IPS-15b (cell line): ENCODE data around the gene RIN1.
A peak's percentile ranks its signal among the peaks of the same experiment; 100 is the strongest.

Experiments used
- H3K27me3 ChIP-seq: one replicate; pipeline ENCODE4 v1.6.1; 2013; ENCODE audit warnings: low read length; ENCODE audit not compliant: control insufficient read depth, insufficient read depth
- H3K36me3 ChIP-seq: one replicate; pipeline ENCODE4 v1.6.1; 2013; ENCODE audit warnings: low read length; ENCODE audit not compliant: control insufficient read depth, insufficient read depth
- H3K4me1 ChIP-seq: one replicate; pipeline ENCODE4 v1.6.1; 2013; ENCODE audit warnings: mild to moderate bottlenecking, low read length; ENCODE audit not compliant: control insufficient read depth, insufficient read depth
- H3K4me3 ChIP-seq: one replicate; pipeline ENCODE4 v1.5.1; 2013; ENCODE audit warnings: low read depth, low read length
- H3K9ac ChIP-seq: one replicate; pipeline ENCODE4 v1.6.1; 2013; ENCODE audit warnings: low read depth, mild to moderate bottlenecking, low read length
- H3K9me3 ChIP-seq: one replicate; pipeline ENCODE4 v1.6.1; 2013; ENCODE audit warnings: mild to moderate bottlenecking, low read length; ENCODE audit not compliant: control insufficient read depth, insufficient read depth

The RIN1 gene

DNA sequence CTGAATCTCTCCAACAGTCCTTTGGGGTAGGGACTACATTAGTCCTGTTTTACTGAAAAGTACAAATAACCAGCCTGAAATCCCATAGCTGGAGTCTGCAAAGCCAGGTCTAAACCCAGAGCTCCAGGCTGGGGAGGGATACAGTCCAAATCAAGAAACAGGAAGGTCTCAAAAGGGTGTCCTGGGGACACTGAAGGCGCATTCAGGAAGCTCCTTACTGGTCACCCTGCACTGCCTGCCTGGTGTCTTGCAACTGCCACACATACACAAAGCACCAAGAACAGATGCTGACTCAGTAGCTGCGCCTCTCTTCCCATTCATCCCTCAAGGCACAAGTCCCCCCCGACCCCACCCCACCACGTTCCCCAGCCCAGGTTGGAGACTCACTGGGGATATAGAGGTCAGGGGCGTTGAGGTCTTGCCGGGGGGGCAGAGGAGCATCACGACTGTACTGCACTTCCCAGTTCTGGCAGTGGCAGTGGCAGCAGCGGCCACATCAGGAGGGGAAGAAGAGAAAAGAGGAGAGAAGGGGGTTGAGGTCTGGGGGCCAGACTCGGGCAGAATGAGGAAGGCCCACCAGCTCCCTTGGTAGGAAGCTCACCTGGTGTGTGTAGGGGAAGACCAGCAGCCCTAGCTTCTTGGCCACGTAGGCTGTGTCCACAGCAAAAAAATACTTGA, 48.9 kb downstream of the RIN1 start:
- Histone ChIP-seq H3K4me1 (peaks cover 3% of the 10 kb centered on the region), H3K27me3 (peaks cover 14% of the 10 kb centered on the region), H3K4me3 (peak overlapping the region; percentile 94), H3K9me3 (no peaks in the 10 kb centered on the region), H3K36me3 (peaks cover 18% of the 10 kb centered on the region), H3K9ac (no peak overlapping the region)

DNA sequence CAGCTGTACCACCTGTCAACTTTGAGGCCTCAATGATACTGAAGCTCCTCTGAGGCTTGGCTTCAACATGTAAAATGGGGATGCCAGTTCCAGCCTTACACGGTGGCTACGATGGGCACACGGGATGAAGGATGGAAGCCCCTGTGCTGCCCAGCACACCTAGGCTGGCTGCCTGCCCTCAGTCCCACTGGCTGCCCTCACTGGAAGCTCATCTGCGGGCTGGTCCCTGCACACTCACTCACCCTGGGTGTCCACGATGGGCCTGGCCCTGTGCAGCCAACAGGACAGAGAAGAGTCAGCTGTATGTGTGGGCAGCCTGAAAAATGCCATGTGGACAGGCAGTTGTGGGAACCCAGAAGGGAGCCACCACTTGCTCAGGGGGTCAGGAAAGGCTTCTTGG, 49.5 kb downstream of the RIN1 start:
- H3K9ac ChIP-seq, result no peak overlapping the region
- peaks cover 3% of the 10 kb centered on the region for H3K4me1 ChIP-seq
- no peak overlapping the region for H3K4me3 ChIP-seq
- H3K9me3 ChIP-seq, result no peaks in the 10 kb centered on the region
- peaks cover 18% of the 10 kb centered on the region for H3K36me3 ChIP-seq
- peaks cover 14% of the 10 kb centered on the region for H3K27me3 ChIP-seq

DNA sequence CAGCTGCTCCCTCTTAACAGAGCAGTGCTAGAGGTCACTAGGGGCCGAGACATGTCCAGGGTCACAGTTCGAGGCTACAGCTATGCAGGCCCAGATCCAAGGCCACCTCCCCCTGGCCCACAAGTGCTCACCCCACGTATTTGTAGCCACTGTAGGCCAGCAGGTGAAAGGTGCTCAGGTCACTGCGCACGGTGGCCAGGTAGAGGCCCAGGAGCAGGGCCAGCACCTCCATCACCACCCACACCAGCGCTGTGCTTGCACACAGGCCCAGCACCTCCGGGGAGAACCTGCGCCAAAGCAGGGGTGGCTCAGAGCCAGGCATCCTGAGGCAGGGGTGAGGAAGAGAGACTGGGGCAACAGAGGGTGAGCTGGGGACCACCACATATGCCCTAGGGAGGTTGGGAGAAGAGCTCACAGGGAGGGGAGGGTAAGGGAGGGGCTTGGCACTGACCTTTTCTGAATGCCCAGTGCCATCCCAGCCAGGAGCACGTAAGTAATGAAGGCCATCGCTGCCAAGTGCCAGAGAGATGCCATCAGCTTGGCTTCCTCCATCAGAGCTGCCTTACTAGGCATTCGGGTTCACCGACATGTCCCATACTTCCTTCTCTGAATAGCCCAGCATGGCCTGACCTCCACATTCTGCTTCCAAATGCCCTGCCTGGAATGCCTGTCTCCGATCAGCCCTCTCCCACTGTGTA, 50.8 kb downstream of the RIN1 start:
- Histone ChIP-seq H3K4me3 (no peak overlapping the region), H3K36me3 (peaks cover 18% of the 10 kb centered on the region), H3K9ac (no peak overlapping the region), H3K27me3 (peaks cover 5% of the 10 kb centered on the region), H3K9me3 (no peaks in the 10 kb centered on the region), H3K4me1 (peaks cover 3% of the 10 kb centered on the region)

GRCh38 chr11:66284526-66285078, 51.6 kb downstream of the RIN1 start:
- Histone ChIP-seq H3K9ac (no peak overlapping the region), H3K9me3 (no peaks in the 10 kb centered on the region), H3K27me3 (peaks cover 2% of the 10 kb centered on the region), H3K4me3 (no peak overlapping the region), H3K4me1 (peaks cover 3% of the 10 kb centered on the region), H3K36me3 (peaks cover 18% of the 10 kb centered on the region)

GRCh38 chr11:66283461-66284105, 52.7 kb downstream of the RIN1 start:
- Histone ChIP-seq H3K9ac (no peak overlapping the region), H3K4me3 (no peak overlapping the region), H3K27me3 (peaks cover 2% of the 10 kb centered on the region), H3K9me3 (no peaks in the 10 kb centered on the region), H3K36me3 (peaks cover 18% of the 10 kb centered on the region), H3K4me1 (peaks cover 3% of the 10 kb centered on the region)

DNA sequence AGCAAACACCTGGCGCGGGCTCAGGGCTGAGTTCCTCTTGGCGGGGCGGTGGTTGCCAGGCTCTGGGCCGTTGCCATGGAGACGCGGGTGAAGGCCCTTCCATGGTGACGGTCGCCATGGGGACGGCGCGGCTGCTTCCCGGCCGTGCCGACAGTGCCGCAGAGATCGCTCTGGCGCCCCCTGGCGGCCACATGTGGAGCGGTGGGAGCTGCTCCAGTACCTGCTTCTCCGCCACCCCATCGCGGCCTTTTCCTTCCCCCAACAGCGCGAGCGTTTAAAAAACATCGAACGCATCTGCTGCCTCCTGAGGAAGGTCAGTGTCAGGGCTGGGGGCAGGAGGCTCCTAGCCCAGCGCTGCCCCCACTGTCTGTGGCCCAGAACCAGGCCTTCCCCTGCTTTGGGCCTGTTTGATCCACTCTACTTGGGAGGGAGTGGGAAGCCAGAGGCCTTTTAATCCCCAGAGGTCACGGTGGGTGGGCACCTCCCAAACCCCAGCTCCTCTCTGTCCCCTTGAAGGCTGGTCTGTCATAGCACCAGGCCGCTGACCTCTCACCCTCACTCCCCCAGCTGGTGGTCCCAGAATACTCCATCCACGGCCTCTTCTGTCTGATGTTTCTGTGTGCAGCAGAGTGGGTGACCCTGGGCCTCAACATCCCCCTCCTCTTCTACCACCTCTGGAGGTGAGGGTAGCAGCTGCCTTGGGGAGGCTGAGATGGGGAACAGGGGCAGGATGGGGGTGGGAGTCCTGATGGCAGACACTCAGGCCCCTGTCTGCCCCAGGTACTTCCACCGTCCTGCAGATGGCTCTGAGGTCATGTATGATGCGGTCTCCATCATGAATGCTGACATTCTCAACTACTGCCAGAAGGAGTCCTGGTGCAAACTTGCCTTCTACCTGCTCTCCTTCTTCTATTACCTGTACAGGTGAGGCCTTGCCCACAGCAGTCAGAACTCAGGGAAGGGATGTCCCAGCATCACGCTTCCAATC, 53.5 kb downstream of the RIN1 start:
- Histone ChIP-seq H3K9ac (no peak overlapping the region), H3K4me3 (no peak overlapping the region), H3K4me1 (peaks cover 3% of the 10 kb centered on the region), H3K9me3 (no peaks in the 10 kb centered on the region), H3K36me3 (peaks cover 19% of the 10 kb centered on the region), H3K27me3 (peaks cover 2% of the 10 kb centered on the region)
